Activated CD8-positive, alpha-beta memory T cell treated with anti-CD3 and anti-CD28 coated beads, Interleukin-2, amount 10 ng/mL, durations not matched to agents 7 days and 5 days (primary cell): ENCODE data around the gene PTPRN. TPM values are rescaled to one million over a fixed set of nuclear protein-coding genes. Genes with fewer than 3 reads are reported as not detected.
A peak's percentile ranks its signal among the peaks of the same experiment; 100 is the strongest.

Experiments used
- ATAC-seq: fragments of 150-1000 bp; cut with Tn5 transposase; one replicate; pipeline ENCODE4 v1.10.0; 2021; ENCODE audit warnings: moderate library complexity
- CTCF ChIA-PET: fragments of 350-600 bp; sonication (Branson Sonifier 250); formaldehyde crosslinking; loops from one replicate; lab custom pipeline; 2021; ENCODE audit warnings: antibody characterized with exemption; lab: Charles Lee
- DNase-seq: peaks from one replicate; pipeline ENCODE4 v3.0.0-alpha.2; 2020
- H3K27ac Mint-ChIP-seq: one replicate; pipeline ENCODE4 v1.8.0; 2021; ENCODE audit warnings: mild to moderate bottlenecking, mixed read lengths
- H3K27me3 Mint-ChIP-seq: one replicate; pipeline ENCODE4 v1.8.0; 2021; ENCODE audit warnings: mixed read lengths
- H3K36me3 Mint-ChIP-seq: one replicate; pipeline ENCODE4 v1.8.0; 2021; ENCODE audit warnings: mild to moderate bottlenecking, mixed read lengths
- H3K4me1 Mint-ChIP-seq: one replicate; pipeline ENCODE4 v1.8.0; 2021; ENCODE audit warnings: mixed read lengths
- H3K4me3 Mint-ChIP-seq: one replicate; pipeline ENCODE4 v1.8.0; 2021; ENCODE audit warnings: mild to moderate bottlenecking, moderate library complexity, mixed read lengths
- H3K9me3 Mint-ChIP-seq: one replicate; pipeline ENCODE4 v1.8.0; 2022; ENCODE audit warnings: low read depth, mixed read lengths
- total RNA-seq, 2 experiments: library from RNA; stranded (reverse); gene quantifications; one replicate each; pipeline ENCODE4 v1.2.3, GENCODE V29; 2021

The PTPRN gene
- total RNA-seq, 2 experiments from 2014 or later = 0.28 TPM; not detected in 1

GRCh38 chr2:219281588-219281987 lies 27.6 kb downstream of the PTPRN start:
- CTCF ChIA-PET = interaction anchor here (0.8 to 14.8 kb wide), 3 partner anchors 11 to 127 kb away, joined by 3 to 260 read pairs (median 3); partner anchors contain the start of genes ANKZF1 and ATG9A
- Mint-ChIP-seq H3K4me1 (peaks cover 32% of the 10 kb centered on the region), H3K27ac (peak overlapping the region; percentile 33), H3K36me3 (peaks cover 12% of the 10 kb centered on the region), H3K27me3 (no peaks in the 10 kb centered on the region), H3K9me3 (no peaks in the 10 kb centered on the region), H3K4me3 (no peak overlapping the region)
- DNase-seq (no peak), ATAC-seq (no peak)

GRCh38 chr2:219280651-219281050 lies 28.6 kb downstream of the PTPRN start:
- H3K9me3 Mint-ChIP-seq = no peaks in the 10 kb centered on the region
- H3K4me1 Mint-ChIP-seq = peaks cover 32% of the 10 kb centered on the region
- DNase-seq (no peak), ATAC-seq (no peak)
- H3K27ac Mint-ChIP-seq = peak overlapping the region; percentile 96
- H3K4me3 Mint-ChIP-seq = peak overlapping the region; percentile 94
- H3K36me3 Mint-ChIP-seq = peaks cover 12% of the 10 kb centered on the region
- H3K27me3 Mint-ChIP-seq = no peaks in the 10 kb centered on the region
- CTCF ChIA-PET = interaction anchor here (0.8 to 14.8 kb wide), 6 partner anchors 12 to 109 kb away, joined by 3 to 260 read pairs (median 10); partner anchors contain the start of genes ANKZF1, ATG9A, TUBA4A and TUBA4B

DNA sequence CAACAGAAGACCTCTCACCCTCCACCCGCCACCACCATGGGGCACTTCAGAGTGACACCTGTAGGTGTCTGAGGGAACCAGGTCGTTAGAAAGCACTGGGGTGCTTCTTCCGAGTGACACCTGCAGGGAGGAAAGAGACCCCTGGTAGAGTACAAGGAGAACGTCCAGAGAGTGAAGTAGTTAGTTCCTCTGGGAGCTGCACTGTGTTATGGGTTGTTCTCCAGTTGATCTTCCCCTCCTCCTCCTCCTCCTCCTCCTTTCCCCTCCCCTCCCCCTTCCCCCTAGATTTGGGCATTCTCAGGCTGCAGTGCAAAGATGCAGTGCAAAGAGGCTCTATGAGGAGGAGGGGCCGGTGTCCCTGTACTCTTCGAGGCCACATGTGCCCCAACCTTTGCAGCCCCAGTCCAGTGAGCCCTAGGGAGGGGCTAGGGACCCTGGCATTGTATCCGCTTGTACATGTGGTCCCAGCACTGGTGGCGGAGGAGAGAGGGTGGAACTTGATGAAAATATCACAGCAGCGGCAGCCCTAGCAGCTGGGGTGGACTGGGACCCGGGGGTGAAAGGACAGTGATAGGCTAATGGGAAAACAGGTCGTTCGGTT lies 29.2 kb downstream of the PTPRN start:
- no peaks in the 10 kb centered on the region for H3K27me3 Mint-ChIP-seq
- peak overlapping the region; percentile 94 for H3K4me3 Mint-ChIP-seq
- peaks cover 32% of the 10 kb centered on the region for H3K4me1 Mint-ChIP-seq
- ATAC-seq (no peak), DNase-seq (no peak)
- no peaks in the 10 kb centered on the region for H3K9me3 Mint-ChIP-seq
- peak overlapping the region; percentile 96 for H3K27ac Mint-ChIP-seq
- peaks cover 12% of the 10 kb centered on the region for H3K36me3 Mint-ChIP-seq
- CTCF ChIA-PET = interaction anchor here (1.0 to 14.8 kb wide), 12 partner anchors 11 to 300 kb away, joined by 3 to 260 read pairs (median 10); partner anchors contain the start of genes NHEJ1, TUBA4A, TUBA4B and ZFAND2B

- Mint-ChIP-seq H3K4me3 (peak within 1 kb of the TSS; percentile 94), H3K4me1 (peaks cover 32% of the 10 kb centered on the region)
- peak; percentile 90 for ATAC-seq
Observed at GRCh38 chr2:219279151-219279915, 29.9 kb downstream of the PTPRN start, which contains the start of gene DNAJB2. Gene DNAJB2 (plus strand): TSS chr2:219279366. CDS start chr2:219279834, 468 bp downstream.

DNA sequence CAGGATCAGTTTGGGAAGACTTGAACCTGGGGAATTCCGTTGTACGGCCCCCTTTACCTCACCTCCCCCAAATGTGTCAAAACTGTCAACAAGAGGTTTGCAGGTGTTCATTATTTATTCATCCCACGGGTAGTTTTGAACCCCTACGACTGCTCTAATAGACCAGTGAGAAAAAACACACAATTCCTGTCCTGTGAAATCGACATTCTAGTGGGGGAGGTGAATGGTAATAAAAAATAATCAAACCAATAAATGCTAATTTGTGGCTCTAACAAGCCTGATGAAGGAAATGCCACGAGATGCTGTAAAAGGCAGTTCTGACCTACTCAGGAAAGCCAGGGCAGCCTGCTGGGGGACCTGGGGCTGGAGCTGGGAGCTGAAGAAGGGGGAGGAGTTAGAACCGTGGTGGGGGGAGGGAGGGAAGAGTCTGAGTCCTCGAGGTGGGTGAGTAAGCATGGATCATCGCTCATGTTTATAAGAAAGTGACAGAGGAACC lies 30.5 kb downstream of the PTPRN start:
- CTCF ChIA-PET = interaction anchor here (0.6 to 14.8 kb wide), 31 partner anchors 10 to 381 kb away, joined by 3 to 260 read pairs (median 4); partner anchors contain the start of genes GLB1L, NHEJ1, STK16 and TUBA4A
- Mint-ChIP-seq H3K9me3 (no peaks in the 10 kb centered on the region), H3K4me3 (peak overlapping the region; percentile 94), H3K4me1 (peaks cover 32% of the 10 kb centered on the region), H3K27me3 (no peaks in the 10 kb centered on the region), H3K36me3 (peaks cover 12% of the 10 kb centered on the region), H3K27ac (peak overlapping the region; percentile 95)
- DNase-seq (no peak), ATAC-seq (no peak)

More at GRCh38 chr2:219279151-219279915, 29.9 kb downstream of the PTPRN start, which contains the start of gene DNAJB2:
- Mint-ChIP-seq H3K9me3 (no peaks in the 10 kb centered on the region), H3K27ac (peak within 1 kb of the TSS; percentile 96), H3K27me3 (no peaks in the 10 kb centered on the region), H3K36me3 (peaks cover 12% of the 10 kb centered on the region)
- peak; percentile 99 for DNase-seq
- CTCF ChIA-PET = interaction anchor here (0.6 to 14.8 kb wide), 28 partner anchors 10 to 381 kb away, joined by 3 to 260 read pairs (median 4); partner anchors contain the start of genes GLB1L, NHEJ1, STK16 and TUBA4A

GRCh38 chr2:219277703-219278654 lies 31.2 kb downstream of the PTPRN start:
- H3K27me3 Mint-ChIP-seq = no peaks in the 10 kb centered on the region
- H3K36me3 Mint-ChIP-seq = peaks cover 10% of the 10 kb centered on the region
- peak overlapping the region; percentile 95 for H3K27ac Mint-ChIP-seq
- DNase-seq (peak; percentile 81), ATAC-seq (peak; percentile 9)
- CTCF ChIA-PET = interaction anchor here (0.6 to 14.8 kb wide), 28 partner anchors 8 to 380 kb away, joined by 3 to 260 read pairs (median 6); partner anchors contain the start of genes ABCB6, ANKZF1, ATG9A and DNPEP
- no peaks in the 10 kb centered on the region for H3K9me3 Mint-ChIP-seq
- peaks cover 32% of the 10 kb centered on the region for H3K4me1 Mint-ChIP-seq
- peak overlapping the region; percentile 94 for H3K4me3 Mint-ChIP-seq

DNA sequence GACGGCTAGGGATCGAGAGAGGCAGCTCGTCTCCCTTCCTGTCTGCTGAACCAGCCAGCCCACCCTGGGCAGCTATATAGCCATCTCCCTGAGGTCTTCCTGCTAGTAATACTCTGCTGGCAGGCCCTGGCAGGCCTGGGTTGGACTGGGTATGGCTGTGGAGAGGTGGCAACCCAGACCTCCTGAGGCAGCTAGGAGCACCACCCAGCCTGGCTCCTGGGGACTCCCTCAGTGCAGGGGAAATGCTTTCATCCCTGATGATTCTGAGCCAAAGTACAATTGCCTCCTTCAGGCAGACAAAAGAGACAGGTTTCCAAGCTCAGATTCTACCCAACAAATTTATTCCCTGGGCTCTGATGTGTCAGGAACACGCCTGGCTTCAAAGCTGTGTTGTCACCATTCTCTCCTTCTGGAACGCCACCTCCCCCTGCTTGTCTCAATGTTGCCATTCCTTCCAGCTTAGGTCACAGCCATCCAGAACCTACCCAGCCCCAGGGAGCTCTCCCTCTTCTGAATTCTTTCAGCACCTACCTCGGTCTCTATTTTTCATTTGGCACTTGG lies 34.8 kb downstream of the PTPRN start:
- CTCF ChIA-PET = interaction anchor here (1.1 to 14.8 kb wide), 4 partner anchors 18 to 155 kb away, joined by 3 to 260 read pairs (median 4); partner anchors contain the start of gene NHEJ1
- H3K9me3 Mint-ChIP-seq = no peaks in the 10 kb centered on the region
- H3K27me3 Mint-ChIP-seq = peaks cover 2% of the 10 kb centered on the region
- DNase-seq (no peak), ATAC-seq (no peak)
- no peak overlapping the region for H3K4me3 Mint-ChIP-seq
- no peaks in the 10 kb centered on the region for H3K36me3 Mint-ChIP-seq
- H3K4me1 Mint-ChIP-seq = peaks cover 20% of the 10 kb centered on the region
- no peak overlapping the region for H3K27ac Mint-ChIP-seq

- DNase-seq (no peak), ATAC-seq (no peak)
- Mint-ChIP-seq H3K4me1 (peaks cover 19% of the 10 kb centered on the region), H3K27ac (no peak overlapping the region), H3K4me3 (no peak overlapping the region), H3K36me3 (no peaks in the 10 kb centered on the region), H3K9me3 (no peaks in the 10 kb centered on the region), H3K27me3 (peaks cover 2% of the 10 kb centered on the region)
- CTCF ChIA-PET = interaction anchor here (1.0 to 14.8 kb wide), 4 partner anchors 18 to 154 kb away, joined by 3 to 260 read pairs (median 4); partner anchors contain the start of gene NHEJ1
Observed at GRCh38 chr2:219273937-219274336, 35.3 kb downstream of the PTPRN start.

GRCh38 chr2:219272995-219273394 lies 36.2 kb downstream of the PTPRN start:
- ATAC-seq (no peak), DNase-seq (no peak)
- H3K4me3 Mint-ChIP-seq = no peak overlapping the region
- CTCF ChIA-PET = interaction anchor here (1.0 to 14.8 kb wide), 3 partner anchors 11 to 26 kb away, joined by 3 to 260 read pairs (median 3); no protein-coding TSS in a partner anchor
- H3K36me3 Mint-ChIP-seq = no peaks in the 10 kb centered on the region
- H3K9me3 Mint-ChIP-seq = no peaks in the 10 kb centered on the region
- H3K27ac Mint-ChIP-seq = no peak overlapping the region
- H3K4me1 Mint-ChIP-seq = peaks cover 10% of the 10 kb centered on the region
- H3K27me3 Mint-ChIP-seq = peaks cover 2% of the 10 kb centered on the region

DNA sequence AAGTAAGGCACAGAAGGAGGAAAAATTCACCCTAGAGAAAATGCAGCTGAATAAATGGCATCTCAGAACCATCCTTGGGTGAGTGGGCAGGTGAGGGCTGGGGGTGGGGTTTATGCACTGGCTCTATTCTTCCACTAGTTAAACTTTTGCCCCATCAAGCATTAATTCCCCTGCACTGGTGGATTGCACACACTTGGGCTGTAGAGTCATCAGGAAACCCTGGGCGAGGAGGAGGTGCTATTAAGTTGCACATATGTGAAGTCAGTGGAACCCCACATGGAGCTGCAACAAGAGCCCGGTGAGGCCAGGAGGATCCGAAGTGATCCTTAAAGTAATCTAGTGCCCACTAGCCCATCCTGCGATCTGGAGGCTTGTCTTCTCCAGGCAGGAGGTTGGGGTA lies 36.8 kb downstream of the PTPRN start:
- ATAC-seq (no peak), DNase-seq (no peak)
- no peaks in the 10 kb centered on the region for H3K9me3 Mint-ChIP-seq
- H3K36me3 Mint-ChIP-seq = no peaks in the 10 kb centered on the region
- no peak overlapping the region for H3K4me3 Mint-ChIP-seq
- H3K4me1 Mint-ChIP-seq = peaks cover 3% of the 10 kb centered on the region
- no peak overlapping the region for H3K27ac Mint-ChIP-seq
- CTCF ChIA-PET = interaction anchor here (1.3 to 14.8 kb wide), 2 partner anchors 10 to 20 kb away, joined by 3 to 260 read pairs; no protein-coding TSS in a partner anchor
- peaks cover 2% of the 10 kb centered on the region for H3K27me3 Mint-ChIP-seq

- DNase-seq = no peak
- no peak for ATAC-seq
- Mint-ChIP-seq H3K27ac (no peak overlapping the region), H3K4me1 (no peaks in the 10 kb centered on the region), H3K9me3 (no peaks in the 10 kb centered on the region), H3K36me3 (no peaks in the 10 kb centered on the region), H3K27me3 (peaks cover 2% of the 10 kb centered on the region), H3K4me3 (no peak overlapping the region)
- CTCF ChIA-PET = interaction anchor here (0.9 to 4.5 kb wide), 3 partner anchors 7 to 111 kb away, joined by 3 to 16 read pairs (median 3); partner anchors contain the start of genes DNAJB2 and NHEJ1
Observed at GRCh38 chr2:219271021-219271420, 38.2 kb downstream of the PTPRN start.
